Esophagus muscularis mucosa (tissue), 4 donors: ENCODE data around the gene FOXN3. TPM values are rescaled to one million over a fixed set of nuclear protein-coding genes. Genes with fewer than 3 reads are reported as not detected.

ENCODE experiments used
- DNase-seq: peaks from one replicate; pipeline ENCODE4 v3.0.0-alpha.2; 2017; ENCODE audit errors: extremely low spot score
- H3K27ac ChIP-seq, 4 donors: fragments of 200-600 bp; sonication (generic); replicated peaks in 1 of 4; 1 replicate in 3 of 4; 2 replicates in 1 of 4; pipeline ENCODE4 v1.5.1; 2016 to 2019; ENCODE audit warnings: mild to moderate bottlenecking in 1 of 4
- H3K27me3 ChIP-seq, 4 donors: fragments of 200-600 bp; sonication (generic); one replicate each; pipeline versions ENCODE4 v1.5.1 to v1.6.0; 2016 to 2019
- H3K36me3 ChIP-seq, 4 donors: fragments of 200-600 bp; sonication (generic); one replicate each; pipeline ENCODE4 v1.5.1; 2016 to 2019
- H3K4me1 ChIP-seq, 4 donors: fragments of 200-600 bp; sonication (generic); one replicate each; pipeline ENCODE4 v1.5.1; 2016 to 2019
- H3K4me3 ChIP-seq, 4 donors: fragments of 200-600 bp; sonication (generic); 1 replicate in 2 of 4; 2 replicates in 2 of 4; pipeline ENCODE4 v1.5.1; 2016 to 2019; ENCODE audit warnings: mild to moderate bottlenecking in 4 of 4, moderate library complexity in 1 of 4
- H3K9me3 ChIP-seq, 4 donors: fragments of 200-600 bp; sonication (generic); 1 replicate in 3 of 4; 2 replicates in 1 of 4; pipeline ENCODE4 v1.5.1; 2016 to 2019
- CTCF ChIP-seq, 3 experiments: fragments of 200-600 bp in 2 of 3; fragments of 450-650 bp in 1 of 3; sonication (generic) in 2 of 3; IDR thresholded peaks; one replicate each; pipeline ENCODE4 v1.5.1; 2017 to 2019; ENCODE audit warnings: antibody characterized with exemption in 3 of 3, mild to moderate bottlenecking in 2 of 3, moderate library complexity in 1 of 3
- EP300 ChIP-seq: sonication (generic); formaldehyde crosslinking; IDR thresholded peaks from one replicate; pipeline ENCODE4 v1.6.1; 2017; ENCODE audit warnings: antibody characterized with exemption
- POLR2A ChIP-seq: fragments of 450-650 bp; IDR thresholded peaks from one replicate; pipeline ENCODE4 v1.6.1; 2017; ENCODE audit warnings: antibody characterized with exemption, moderate library complexity, mild to moderate bottlenecking, low read depth
- POLR2AphosphoS5 ChIP-seq, 2 donors: sonication (generic); formaldehyde crosslinking; IDR thresholded peaks; one replicate each; pipeline ENCODE4 v1.6.1; 2017; ENCODE audit warnings: antibody characterized with exemption in 2 of 2
- WGBS: methylation state at CpG from one replicate; pipeline ENCODE4 v1.1.5; 2018; 5-methylcytosine and 5-hydroxymethylcytosine counted together
- intact Hi-C: fragments of 100-400 bp; cut with DNase I; formaldehyde crosslinking; loops from one replicate; pipeline ENCODE4 v1.15.1; 2023
- total RNA-seq, 4 donors: library from RNA; depleted of rRNA; stranded (reverse); fragments of >200 nt; gene quantifications; one replicate each; pipeline versions ENCODE4 v1.1.0 to v1.2.1, GENCODE V29; 2016

Gene FOXN3
- total RNA-seq, 4 donors from 2014 or later: 114 to 180 (median 145) TPM

- H3K9me3 ChIP-seq: no peaks in the 10 kb centered on the region
- H3K4me1 ChIP-seq: peaks cover 36 to 43% (median 39%) of the 10 kb centered on the region in 4 donors
- H3K4me3 ChIP-seq: no peak overlapping the region
- H3K27ac ChIP-seq: no peak overlapping the region
- peaks cover 0 to 11% (median 6%) of the 10 kb centered on the region in 4 donors for H3K36me3 ChIP-seq
- no peaks in the 10 kb centered on the region for H3K27me3 ChIP-seq
- WGBS: 82% methylated on average over 2 of the region's 2 CpGs
- intact Hi-C loops: no loop called here
- no peak for TF ChIP-seq POLR2A
- TF ChIP-seq CTCF (IDR thresholded peaks at IDR 0.05): no peak
- TF ChIP-seq EP300: no peak
- TF ChIP-seq POLR2AphosphoS5 (IDR thresholded peaks at IDR 0.05): no peak
- DNase-seq: no peak
These were observed 73.7 kb downstream of the FOXN3 start for GRCh38 chr14:89343356-89343755.

DNA sequence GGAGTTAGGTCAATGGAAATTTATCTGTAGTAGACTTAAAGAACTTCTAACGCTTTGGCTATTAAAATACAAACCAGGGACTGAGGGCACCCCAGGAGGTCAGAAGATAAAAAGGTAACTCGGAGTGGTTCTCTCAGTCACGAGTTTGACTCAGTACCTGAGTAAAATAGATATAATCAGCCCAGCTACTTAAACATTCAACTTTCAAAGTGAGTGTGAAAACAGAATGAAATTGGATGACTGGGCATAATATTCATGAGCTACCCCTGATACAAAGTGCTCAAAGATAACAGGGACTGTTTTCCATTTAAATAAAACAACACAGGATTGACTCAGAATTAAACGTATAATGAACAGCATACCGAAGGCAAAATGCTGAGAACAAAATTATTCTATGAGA lies 75.0 kb downstream of the FOXN3 start:
- 89% methylated on average over 5 of the region's 5 CpGs for WGBS
- DNase-seq: no peak
- TF ChIP-seq EP300 (no peak), CTCF (IDR thresholded peaks at IDR 0.05) (no peak), POLR2A (no peak), POLR2AphosphoS5 (IDR thresholded peaks at IDR 0.05) (no peak)
- peaks cover 0 to 4% (median 0%) of the 10 kb centered on the region in 4 donors for H3K36me3 ChIP-seq
- intact Hi-C loops: no loop called here
- H3K4me3 ChIP-seq: no peak overlapping the region
- H3K27me3 ChIP-seq: no peaks in the 10 kb centered on the region
- H3K27ac ChIP-seq: no peak overlapping the region
- H3K4me1 ChIP-seq: peaks cover 46 to 55% (median 49%) of the 10 kb centered on the region in 4 donors
- no peaks in the 10 kb centered on the region for H3K9me3 ChIP-seq

DNA sequence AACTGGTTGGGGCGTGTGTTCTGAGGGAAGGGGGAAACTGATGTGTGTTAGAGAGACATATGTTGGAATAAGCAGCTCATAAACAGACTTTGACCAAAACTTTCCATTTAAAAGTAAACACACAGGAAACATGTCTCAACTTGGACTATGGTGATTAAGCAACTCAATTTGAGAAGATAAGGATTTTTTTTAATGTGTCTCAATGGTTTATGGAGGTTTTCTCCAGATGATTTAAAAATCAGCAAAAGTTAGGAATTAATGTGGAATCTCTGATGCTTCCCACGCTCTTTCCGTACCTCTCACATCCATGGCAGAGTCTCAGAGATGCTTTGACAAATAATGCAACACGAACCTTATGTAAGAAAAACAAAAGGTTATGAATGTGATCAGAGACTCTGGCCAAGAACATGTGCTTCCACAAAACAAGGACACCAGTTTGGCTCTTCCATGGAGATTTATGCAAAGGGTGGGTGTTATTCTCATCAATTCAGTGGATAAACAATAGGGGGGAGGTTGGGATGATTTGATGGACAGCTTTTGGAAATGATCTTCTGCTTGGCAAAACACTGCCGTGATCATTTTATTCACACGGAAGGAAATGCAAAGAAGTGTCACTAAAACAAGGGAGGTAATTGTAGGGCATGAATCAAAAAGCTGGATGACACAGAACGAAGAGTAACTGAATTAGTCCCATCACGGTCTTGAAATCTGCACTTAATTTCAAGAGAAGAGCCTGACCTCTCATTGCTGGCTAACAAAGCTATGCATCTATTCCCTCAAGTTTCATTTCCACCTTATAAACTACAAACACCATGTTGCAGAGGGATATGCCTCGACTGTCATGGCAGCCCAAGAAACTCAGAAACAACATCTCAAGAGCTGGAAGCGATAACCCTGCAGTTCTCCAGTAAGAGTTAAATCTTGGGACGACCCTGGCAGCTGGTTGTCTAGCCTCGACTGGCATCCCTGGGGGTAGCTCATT lies 76.5 kb downstream of the FOXN3 start:
- peaks cover 0 to 4% (median 0%) of the 10 kb centered on the region in 4 donors for H3K36me3 ChIP-seq
- peaks cover 46 to 62% (median 56%) of the 10 kb centered on the region in 4 donors for H3K4me1 ChIP-seq
- no peaks in the 10 kb centered on the region for H3K27me3 ChIP-seq
- DNase-seq: no peak
- H3K9me3 ChIP-seq: no peaks in the 10 kb centered on the region
- H3K4me3 ChIP-seq: no peak overlapping the region
- peak overlapping the region; percentile 52 to 66 (median 58) for H3K27ac ChIP-seq
- intact Hi-C loops: no loop called here
- TF ChIP-seq CTCF (IDR thresholded peaks at IDR 0.05): no peak
- TF ChIP-seq POLR2AphosphoS5 (IDR thresholded peaks at IDR 0.05): no peak
- 74% methylated on average over 12 of the region's 12 CpGs for WGBS

- Histone ChIP-seq H3K4me1 (peaks cover 39 to 62% (median 56%) of the 10 kb centered on the region in 4 donors), H3K4me3 (no peak overlapping the region), H3K36me3 (peaks cover 0 to 4% (median 0%) of the 10 kb centered on the region in 4 donors), H3K27me3 (no peaks in the 10 kb centered on the region), H3K27ac (peak overlapping the region; percentile 52 to 66 (median 58)), H3K9me3 (no peaks in the 10 kb centered on the region)
- WGBS: 72% methylated on average over 9 of the region's 9 CpGs
- TF ChIP-seq EP300: no peak
- TF ChIP-seq POLR2AphosphoS5 (IDR thresholded peaks at IDR 0.05): no peak
- TF ChIP-seq POLR2A: no peak
- TF ChIP-seq CTCF (IDR thresholded peaks at IDR 0.05): no peak
- no peak for DNase-seq
- intact Hi-C loops: no loop called here
These were observed 77.5 kb downstream of the FOXN3 start for GRCh38 chr14:89339579-89339978.
